HG03575 (cell line): ENCODE results near the gene POLA2.
"Not testable (repeated sequence)": the region's sequence is repeated elsewhere in the genome, so short reads cannot be mapped to it uniquely, and the experiment has no call there.

Source experiments
- ATAC-seq: cut with Tn5 transposase; IDR thresholded peaks from one replicate; pipeline ENCODE4 v1.9.1; 2021; ENCODE audit not compliant: unreplicated experiment, insufficient number of reproducible peaks, low FRiP score; ENCODE audit errors: extremely low read depth

POLA2 gene

DNA sequence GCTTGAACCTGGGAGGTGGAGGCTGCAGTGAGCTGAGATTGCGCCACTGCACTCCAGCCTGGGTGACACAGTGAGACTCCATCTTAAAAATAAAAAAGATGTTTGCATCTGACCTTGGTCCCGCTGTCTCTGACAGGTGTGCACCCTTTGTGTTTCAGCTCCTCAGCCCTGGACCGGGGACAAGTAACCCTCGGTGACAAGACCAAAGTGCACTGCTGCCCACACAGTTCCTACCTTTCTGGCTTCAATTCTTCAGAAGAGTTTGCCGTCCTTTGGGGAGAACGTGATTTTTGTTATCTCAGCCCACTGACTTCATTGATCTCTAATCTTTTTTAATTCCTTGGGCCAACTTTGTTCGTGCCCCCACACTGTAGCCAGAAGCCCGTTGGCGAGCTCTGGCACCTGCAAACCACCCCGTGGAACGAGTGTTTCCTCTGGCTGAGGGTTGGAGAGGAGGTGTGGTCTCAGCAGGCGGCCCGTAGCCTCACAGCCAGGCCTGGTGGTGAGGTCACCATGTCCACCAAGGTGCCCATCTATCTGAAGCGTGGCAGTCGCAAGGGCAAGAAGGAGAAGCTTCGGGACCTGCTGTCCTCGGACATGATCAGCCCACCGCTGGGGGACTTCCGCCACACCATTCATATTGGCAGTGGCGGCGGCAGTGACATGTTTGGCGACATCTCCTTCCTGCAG, 58.8 kb downstream of the POLA2 start:
- no peak for ATAC-seq

DNA sequence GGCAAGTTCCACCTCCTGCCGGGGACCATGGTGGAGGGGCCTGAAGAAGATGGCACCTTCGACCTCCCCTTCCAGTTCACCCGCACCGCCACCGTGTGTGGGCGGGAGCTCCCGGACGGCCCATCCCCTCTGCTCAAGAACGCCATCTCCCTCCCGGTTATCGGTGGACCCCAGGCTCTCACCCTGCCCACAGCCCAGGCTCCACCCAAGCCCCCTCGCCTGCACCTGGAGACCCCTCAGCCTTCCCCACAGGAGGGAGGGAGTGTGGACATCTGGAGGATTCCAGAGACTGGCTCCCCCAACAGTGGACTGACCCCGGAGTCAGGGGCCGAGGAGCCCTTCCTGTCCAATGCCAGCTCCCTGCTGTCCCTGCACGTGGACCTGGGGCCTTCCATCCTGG, 59.3 kb downstream of the POLA2 start:
- ATAC-seq: no peak

DNA sequence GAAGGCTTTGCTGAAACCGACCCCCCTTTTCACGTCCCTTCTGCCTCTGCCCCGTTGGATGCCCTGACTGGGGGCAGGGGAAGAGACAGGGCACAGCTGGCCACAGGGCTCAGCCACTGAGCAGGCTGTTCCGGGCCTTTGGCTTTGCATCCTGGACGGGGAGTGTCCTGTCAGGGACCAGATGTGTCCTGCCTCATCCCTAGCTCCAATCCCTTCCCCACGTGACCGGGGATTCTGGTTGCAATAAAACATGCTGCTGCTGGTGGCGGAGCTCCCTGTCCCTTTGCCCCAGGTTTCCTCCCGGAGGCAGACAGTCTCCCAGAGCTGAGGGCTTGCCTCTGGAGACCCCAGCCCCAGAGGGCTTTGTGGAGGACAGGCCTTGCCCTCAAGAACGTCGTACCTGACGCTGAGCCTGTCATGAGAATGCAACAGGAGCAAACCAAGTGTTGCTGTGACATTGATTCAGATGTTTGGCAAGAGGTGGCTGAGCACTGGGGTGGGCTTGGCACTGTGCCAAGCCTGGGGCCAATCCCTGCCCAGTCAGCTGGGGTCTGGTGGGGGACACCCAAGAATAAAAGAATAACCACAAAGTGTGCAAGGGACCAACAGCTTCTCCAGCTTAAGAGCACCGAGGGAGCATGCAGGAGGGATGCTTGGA, 60.2 kb downstream of the POLA2 start:
- ATAC-seq: no peak

DNA sequence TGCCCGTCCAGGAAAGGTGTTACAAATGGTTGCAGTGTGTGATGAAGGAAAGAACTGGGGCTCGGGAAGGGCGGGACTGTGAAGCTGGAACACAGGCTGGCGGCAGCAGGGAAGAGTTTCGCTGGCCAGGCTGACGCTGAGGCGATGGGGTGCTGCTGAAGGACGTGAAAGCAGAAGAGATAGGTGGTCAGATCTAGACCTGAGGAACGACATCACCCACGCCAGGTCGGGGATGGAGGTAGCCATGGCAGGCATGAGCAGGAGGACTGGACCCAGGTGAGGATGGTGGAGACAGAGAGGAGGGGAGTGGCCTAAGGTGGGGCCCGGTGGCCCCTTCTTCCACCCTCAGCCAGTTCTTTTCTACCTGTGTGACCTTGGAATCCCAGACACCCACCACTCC, 62.1 kb downstream of the POLA2 start:
- ATAC-seq: no peak

DNA sequence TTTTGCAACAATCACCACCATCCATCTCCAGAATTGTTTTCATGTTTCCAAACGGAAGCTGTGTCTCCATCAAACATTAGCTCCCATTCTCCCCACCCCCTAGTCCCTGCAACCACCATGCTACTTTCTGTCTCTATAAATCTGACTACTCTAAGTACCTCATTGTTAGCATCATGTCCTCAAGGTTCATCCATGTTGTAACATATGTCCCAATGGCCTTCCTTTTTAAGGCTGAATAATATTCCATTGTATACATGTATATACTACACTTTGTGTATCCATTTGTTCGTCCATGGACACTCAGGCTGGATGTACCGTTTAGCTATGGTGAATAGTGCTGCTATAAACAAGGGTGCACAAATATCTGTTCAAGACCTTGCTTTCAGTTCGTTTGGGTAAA, 63.7 kb downstream of the POLA2 start:
- no peak for ATAC-seq

DNA sequence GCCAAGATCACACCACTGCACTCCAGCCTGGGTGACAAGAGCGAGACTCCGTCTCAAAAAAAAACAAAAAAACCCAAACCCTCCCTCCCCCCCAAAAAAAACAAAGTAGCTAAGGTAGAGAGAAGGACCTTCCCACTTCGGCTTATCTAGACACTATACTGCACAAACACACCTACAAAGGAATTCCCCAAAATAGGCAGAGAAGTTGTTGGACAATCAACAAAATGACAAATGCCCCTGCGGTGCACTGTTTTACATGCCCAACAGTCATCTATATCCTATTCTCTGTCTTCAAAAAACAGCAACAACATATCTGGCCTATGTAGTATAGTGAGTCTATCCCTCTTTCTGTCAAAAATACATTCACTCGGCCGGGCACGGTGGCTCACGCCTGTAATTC, 65.3 kb downstream of the POLA2 start:
- no peak for ATAC-seq

DNA sequence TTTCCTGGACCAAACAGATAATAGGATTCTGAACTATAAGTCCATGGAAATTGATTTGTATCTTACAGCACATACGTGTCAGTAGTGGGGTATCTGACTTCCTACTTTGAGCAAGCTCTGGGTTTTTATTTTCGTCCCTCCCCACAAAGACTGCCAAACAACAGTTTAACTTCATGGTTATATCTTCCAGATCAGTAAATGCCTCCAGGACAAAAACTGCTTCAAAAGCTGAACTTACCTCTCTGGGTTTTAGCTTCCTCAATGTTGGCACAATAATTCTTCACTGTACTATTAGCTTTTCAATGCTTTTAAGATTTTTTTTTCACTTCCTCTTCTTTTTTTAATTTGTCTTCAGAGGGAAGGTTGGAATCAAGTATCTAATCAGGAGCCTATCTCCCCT, 67.7 kb downstream of the POLA2 start:
- ATAC-seq: no peak

DNA sequence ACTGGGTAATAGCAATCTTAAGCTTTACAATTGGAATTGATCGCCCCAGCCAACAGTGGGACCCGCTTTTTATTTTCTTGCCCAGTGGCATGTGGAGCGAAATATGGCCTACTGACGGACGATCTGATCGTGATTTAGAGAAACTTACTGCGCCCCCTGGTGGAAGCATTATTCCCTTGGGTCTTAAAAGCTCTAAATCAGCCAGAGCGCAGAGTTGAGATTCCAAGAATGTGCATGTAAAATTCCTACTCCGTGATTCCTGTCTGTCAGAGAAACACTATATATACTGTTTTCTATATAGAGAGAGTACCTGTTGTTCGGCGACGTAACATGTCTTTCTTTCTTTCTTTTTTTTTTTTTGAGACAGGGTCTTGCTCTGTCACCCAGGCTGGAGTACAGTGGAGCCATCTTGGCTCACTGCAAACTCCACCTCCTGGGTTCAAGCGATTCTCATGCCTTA, 68.2 kb downstream of the POLA2 start:
- ATAC-seq: no peak

DNA sequence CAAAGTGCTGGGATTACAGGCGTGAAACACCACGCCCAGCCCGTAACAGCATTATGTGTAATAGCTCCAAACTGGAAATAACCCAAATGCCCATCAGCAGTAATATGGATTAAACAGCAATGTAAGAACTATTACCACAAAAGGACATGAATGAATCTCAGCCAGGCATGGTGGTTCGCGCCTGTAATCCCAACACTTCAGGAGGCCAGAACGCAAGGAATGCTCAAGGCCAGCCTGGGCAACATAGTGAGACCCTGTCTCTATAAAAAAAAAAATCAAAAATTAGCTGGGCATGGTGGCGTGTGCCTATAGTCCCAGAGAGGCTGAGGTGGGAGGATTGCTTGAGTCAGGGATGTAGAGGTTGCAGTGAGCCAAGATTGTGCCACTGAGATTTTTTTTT, 68.8 kb downstream of the POLA2 start:
- no peak for ATAC-seq

DNA sequence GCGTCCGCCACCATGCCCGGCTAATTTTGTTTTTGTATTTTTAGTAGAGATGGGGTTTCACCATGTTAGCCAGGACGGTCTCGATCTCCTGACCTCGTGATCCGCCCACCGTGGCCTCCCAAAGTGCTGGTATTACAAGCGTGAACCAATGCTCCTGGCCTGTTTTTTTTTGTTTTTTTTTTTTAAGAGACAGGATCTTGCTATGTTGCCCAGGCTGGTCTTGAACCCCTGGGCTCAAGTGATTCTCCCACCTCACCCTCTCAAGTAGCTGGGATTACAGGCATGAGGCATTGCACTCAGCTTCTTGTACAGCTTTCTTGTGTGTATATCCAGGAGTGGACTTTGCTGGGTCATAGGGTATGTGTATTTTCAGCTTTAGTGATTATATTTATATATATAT, 70.8 kb downstream of the POLA2 start:
- not testable (repeated sequence) for ATAC-seq

DNA sequence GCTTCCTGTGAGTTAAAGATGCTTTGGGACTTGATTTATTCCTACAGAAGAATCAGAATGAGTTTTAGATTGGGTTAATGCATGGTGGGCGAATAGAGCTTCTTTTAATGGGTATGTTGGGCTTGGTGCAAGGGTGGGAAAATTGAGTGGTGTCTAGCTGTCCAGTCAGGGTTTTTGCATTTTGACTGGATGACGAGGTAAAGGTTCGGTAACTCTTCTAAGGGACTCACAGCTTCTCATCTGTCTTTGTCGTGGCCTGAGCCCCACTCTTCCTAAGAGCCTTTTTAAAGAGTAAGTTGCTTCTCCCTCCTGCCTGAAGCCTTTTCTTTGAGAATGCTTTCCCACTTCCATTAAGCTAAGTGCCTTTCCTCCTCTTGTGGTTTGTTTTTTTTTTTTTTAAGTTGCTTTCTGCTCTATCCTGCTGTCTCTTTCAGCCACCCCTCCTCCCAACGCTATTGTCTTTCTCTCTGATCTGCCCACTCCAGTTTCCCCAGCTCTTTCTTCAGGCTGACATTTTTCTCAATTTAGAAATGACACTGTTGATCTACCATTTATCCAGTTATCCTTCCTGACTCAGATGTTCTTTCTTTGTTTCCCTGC, 73.0 kb downstream of the POLA2 start:
- ATAC-seq: no peak

DNA sequence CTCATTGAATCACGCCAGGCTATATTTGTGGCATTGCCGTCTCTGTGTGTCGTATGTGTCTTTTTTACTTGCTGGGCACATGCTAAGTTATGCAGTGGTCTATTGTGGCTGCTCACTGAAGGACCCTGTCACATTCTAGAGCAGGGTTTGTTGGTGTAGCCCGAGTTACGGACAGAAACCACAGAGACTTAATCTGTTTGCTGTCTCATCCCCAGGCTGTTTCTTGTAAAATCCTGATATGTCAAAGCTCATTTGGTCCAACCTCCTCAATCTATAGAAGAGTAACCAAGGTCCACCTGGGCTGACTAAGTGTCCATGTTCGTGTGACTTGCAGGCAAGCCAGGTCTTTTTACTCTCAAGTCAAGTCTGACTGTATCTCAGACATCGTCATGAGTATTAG, 76.9 kb downstream of the POLA2 start:
- ATAC-seq: no peak

DNA sequence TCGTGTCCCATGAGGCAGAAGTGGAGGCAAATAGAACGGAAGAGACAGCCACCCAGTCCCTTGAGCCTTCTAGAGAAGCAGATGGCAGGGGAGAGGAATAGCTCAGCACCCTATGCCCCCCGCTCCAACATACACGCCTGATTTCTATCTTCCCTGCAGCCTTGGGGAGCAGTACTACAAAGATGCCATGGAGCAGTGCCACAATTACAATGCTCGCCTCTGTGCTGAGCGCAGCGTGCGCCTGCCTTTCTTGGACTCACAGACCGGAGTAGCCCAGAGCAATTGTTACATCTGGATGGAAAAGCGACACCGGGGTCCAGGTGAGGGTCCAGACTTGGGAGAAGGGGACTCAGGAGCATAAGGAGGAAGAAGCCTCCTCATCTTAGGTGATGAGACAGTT, 78.5 kb downstream of the POLA2 start:
- no peak for ATAC-seq

DNA sequence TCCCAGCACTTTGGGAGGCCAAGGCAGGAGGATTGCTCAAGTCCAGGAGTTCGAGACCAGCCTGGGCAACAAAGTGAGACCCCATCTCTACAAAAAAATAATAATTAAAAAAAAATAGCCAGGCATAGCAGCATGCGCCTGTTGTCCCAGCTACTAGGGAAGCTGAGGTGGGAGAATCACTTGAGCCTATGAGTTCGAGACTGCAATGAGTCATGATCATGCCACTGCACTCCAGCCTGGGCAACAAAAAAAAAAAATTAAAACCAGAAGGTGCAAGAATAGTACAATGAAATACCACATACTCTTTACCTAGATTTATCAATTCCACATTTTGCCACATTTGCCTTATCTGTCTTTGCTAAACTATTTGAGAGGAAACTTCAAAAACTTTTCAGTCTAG, 80.1 kb downstream of the POLA2 start:
- no peak for ATAC-seq
